ENCODE measurements around the gene HJV. TPM values are rescaled to one million over a fixed set of nuclear protein-coding genes. Genes with fewer than 3 reads are reported as not detected.

HJV gene
- total and polyA plus RNA-seq, 2 of the 13 experiments (the other 11 are each of a cell fraction or from before 2014, with no cell fraction given): 0.18 TPM; not detected in 1

GRCh38 chr1:145977486-145978470 is 43.8 kb downstream of the HJV start (continued):
- TF ChIP-seq THAP8 (CRISPR knock-in tag; IDR thresholded peaks at IDR 0.05; ENCODE audit: borderline replicate concordance) (no peak), NR2F6 (IDR thresholded peaks at IDR 0.05) (no peak), NR2F6 (CRISPR knock-in tag; IDR thresholded peaks at IDR 0.05) (peak; percentile 23; the same call in 1 of the 2 replicates), ZFP41 (CRISPR knock-in tag; IDR thresholded peaks at IDR 0.05; ENCODE audit: borderline replicate concordance) (no peak), PRDM4 (CRISPR knock-in tag; IDR thresholded peaks at IDR 0.05; ENCODE audit: borderline replicate concordance) (no peak), ZNF343 (CRISPR knock-in tag; IDR thresholded peaks at IDR 0.05) (no peak), BCL6 (CRISPR knock-in tag; IDR thresholded peaks at IDR 0.05) (no peak), ZBTB2 (CRISPR knock-in tag; IDR thresholded peaks at IDR 0.05; ENCODE audit: low read depth) (no peak), ZNF720 (CRISPR knock-in tag; IDR thresholded peaks at IDR 0.05) (no peak), ATF4 (CRISPR knock-in tag; IDR thresholded peaks at IDR 0.05) (0 out of 4 replicates have a peak, but pooled peaks of 1 of the 2 experiments have one; percentile 22), ISL2 (CRISPR knock-in tag; IDR thresholded peaks at IDR 0.05) (0 out of 2 replicates have a peak, but pooled peaks have one; percentile 42), TSC22D2 (CRISPR knock-in tag; IDR thresholded peaks at IDR 0.05; ENCODE audit: borderline replicate concordance) (no peak), FOXO1 (CRISPR knock-in tag; IDR thresholded peaks at IDR 0.05) (0 out of 2 replicates have a peak, but pooled peaks have one; percentile 29), ZNF589 (CRISPR knock-in tag; conservative IDR thresholded peaks at IDR 0.05) (no peak), ZGPAT (CRISPR knock-in tag; IDR thresholded peaks at IDR 0.05) (peak; percentile 42; the same call in 1 of the 2 replicates), SSRP1 (CRISPR knock-in tag; IDR thresholded peaks at IDR 0.05) (no peak), SPEN (CRISPR knock-in tag; IDR thresholded peaks at IDR 0.05; ENCODE audit: low read depth) (no peak), HMGA1 (CRISPR knock-in tag; conservative IDR thresholded peaks at IDR 0.05) (no peak), ZNF484 (CRISPR knock-in tag; IDR thresholded peaks at IDR 0.05; ENCODE audit: borderline replicate concordance, low read depth) (no peak), NAIF1 (CRISPR knock-in tag; IDR thresholded peaks at IDR 0.05; ENCODE audit: borderline replicate concordance) (no peak), ZNF580 (CRISPR knock-in tag; IDR thresholded peaks at IDR 0.05; ENCODE audit: borderline replicate concordance, low read depth) (no peak)
